Esophagus muscularis mucosa (tissue), 4 donors: ENCODE results near the gene MAN1C1. TPM values are rescaled to one million over a fixed set of nuclear protein-coding genes. Genes with fewer than 3 reads are reported as not detected.
A peak's percentile ranks its signal among the peaks of the same experiment; 100 is the strongest.

ENCODE experiments used
- DNase-seq: peaks from one replicate; pipeline ENCODE4 v3.0.0-alpha.2; 2017; ENCODE audit errors: extremely low spot score
- H3K27ac ChIP-seq, 4 donors: fragments of 200-600 bp; sonication (generic); replicated peaks in 1 of 4; 1 replicate in 3 of 4; 2 replicates in 1 of 4; pipeline ENCODE4 v1.5.1; 2016 to 2019; ENCODE audit warnings: mild to moderate bottlenecking in 1 of 4
- H3K27me3 ChIP-seq, 4 donors: fragments of 200-600 bp; sonication (generic); one replicate each; pipeline versions ENCODE4 v1.5.1 to v1.6.0; 2016 to 2019
- H3K36me3 ChIP-seq, 4 donors: fragments of 200-600 bp; sonication (generic); one replicate each; pipeline ENCODE4 v1.5.1; 2016 to 2019
- H3K4me1 ChIP-seq, 4 donors: fragments of 200-600 bp; sonication (generic); one replicate each; pipeline ENCODE4 v1.5.1; 2016 to 2019
- H3K4me3 ChIP-seq, 4 donors: fragments of 200-600 bp; sonication (generic); 1 replicate in 2 of 4; 2 replicates in 2 of 4; pipeline ENCODE4 v1.5.1; 2016 to 2019; ENCODE audit warnings: mild to moderate bottlenecking in 4 of 4, moderate library complexity in 1 of 4
- H3K9me3 ChIP-seq, 4 donors: fragments of 200-600 bp; sonication (generic); 1 replicate in 3 of 4; 2 replicates in 1 of 4; pipeline ENCODE4 v1.5.1; 2016 to 2019
- CTCF ChIP-seq, 3 experiments: fragments of 200-600 bp in 2 of 3; fragments of 450-650 bp in 1 of 3; sonication (generic) in 2 of 3; IDR thresholded peaks; one replicate each; pipeline ENCODE4 v1.5.1; 2017 to 2019; ENCODE audit warnings: antibody characterized with exemption in 3 of 3, mild to moderate bottlenecking in 2 of 3, moderate library complexity in 1 of 3
- EP300 ChIP-seq: sonication (generic); formaldehyde crosslinking; IDR thresholded peaks from one replicate; pipeline ENCODE4 v1.6.1; 2017; ENCODE audit warnings: antibody characterized with exemption
- POLR2A ChIP-seq: fragments of 450-650 bp; IDR thresholded peaks from one replicate; pipeline ENCODE4 v1.6.1; 2017; ENCODE audit warnings: antibody characterized with exemption, moderate library complexity, mild to moderate bottlenecking, low read depth
- POLR2AphosphoS5 ChIP-seq, 2 donors: sonication (generic); formaldehyde crosslinking; IDR thresholded peaks; one replicate each; pipeline ENCODE4 v1.6.1; 2017; ENCODE audit warnings: antibody characterized with exemption in 2 of 2
- WGBS: methylation state at CpG from one replicate; pipeline ENCODE4 v1.1.5; 2018; 5-methylcytosine and 5-hydroxymethylcytosine counted together
- intact Hi-C: fragments of 100-400 bp; cut with DNase I; formaldehyde crosslinking; loops from one replicate; pipeline ENCODE4 v1.15.1; 2023
- total RNA-seq, 4 donors: library from RNA; depleted of rRNA; stranded (reverse); fragments of >200 nt; gene quantifications; one replicate each; pipeline versions ENCODE4 v1.1.0 to v1.2.1, GENCODE V29; 2016

Gene MAN1C1
- total RNA-seq, 4 donors from 2014 or later, result 20.2 to 22.8 (median 20.7) TPM

- H3K4me3 ChIP-seq, result no peak overlapping the region
- intact Hi-C loops, result no loop called here
Measured at GRCh38 chr1:25572708-25573590, 43.6 kb upstream of the MAN1C1 start.

DNA sequence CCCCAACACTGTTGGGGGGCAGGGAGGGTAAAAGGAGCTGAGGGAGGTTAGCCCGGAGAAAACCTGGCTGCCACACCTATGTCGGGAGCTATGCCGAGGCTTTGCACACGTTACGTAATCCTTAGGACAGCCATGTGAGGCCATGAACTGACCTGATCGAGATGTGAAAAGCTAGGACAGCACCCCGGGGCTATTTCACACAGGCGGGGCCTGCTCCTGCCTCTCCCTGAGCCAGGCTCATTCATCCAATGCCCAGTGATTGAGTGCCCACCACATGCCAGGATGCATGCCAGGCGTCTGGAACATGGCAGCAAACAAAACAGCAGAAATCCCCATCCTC, 43.0 kb upstream of the MAN1C1 start:
- Histone ChIP-seq H3K9me3 (no peaks in the 10 kb centered on the region), H3K4me3 (no peak overlapping the region), H3K36me3 (no peaks in the 10 kb centered on the region), H3K27me3 (no peaks in the 10 kb centered on the region), H3K27ac (no peak overlapping the region), H3K4me1 (peaks cover 13 to 22% (median 18%) of the 10 kb centered on the region in 4 donors)
- intact Hi-C loops, result no loop called here
- no peak for DNase-seq
- WGBS, result 83% methylated on average over 9 of the region's 9 CpGs
- TF ChIP-seq POLR2AphosphoS5 (IDR thresholded peaks at IDR 0.05) (no peak), EP300 (no peak), CTCF (IDR thresholded peaks at IDR 0.05) (no peak), POLR2A (no peak)

More at GRCh38 chr1:25572708-25573590, 43.6 kb upstream of the MAN1C1 start:
- no peaks in the 10 kb centered on the region for H3K36me3 ChIP-seq
- H3K27me3 ChIP-seq, result no peaks in the 10 kb centered on the region
- H3K9me3 ChIP-seq, result no peaks in the 10 kb centered on the region
- H3K27ac ChIP-seq, result no peak overlapping the region
- peak; percentile 48 to 81 (median 54) for TF ChIP-seq CTCF (IDR thresholded peaks at IDR 0.05)
- TF ChIP-seq POLR2AphosphoS5 (IDR thresholded peaks at IDR 0.05), result no peak
- whole genome bisulfite sequencing, result 53% methylated on average over 13 of the region's 18 CpGs
- H3K4me1 ChIP-seq, result peaks cover 19 to 28% (median 24%) of the 10 kb centered on the region in 4 donors
- DNase-seq, result no peak

- intact Hi-C loops, result no loop called here
- H3K9me3 ChIP-seq, result no peaks in the 10 kb centered on the region
- TF ChIP-seq CTCF (IDR thresholded peaks at IDR 0.05), result no peak
- TF ChIP-seq POLR2A, result no peak
- no peak for TF ChIP-seq POLR2AphosphoS5 (IDR thresholded peaks at IDR 0.05)
- TF ChIP-seq EP300, result no peak
- DNase-seq, result no peak
- no peaks in the 10 kb centered on the region for H3K27me3 ChIP-seq
- H3K36me3 ChIP-seq, result no peaks in the 10 kb centered on the region
- no peak overlapping the region for H3K4me3 ChIP-seq
- 83% methylated on average over 8 of the region's 8 CpGs for WGBS
- no peak overlapping the region for H3K27ac ChIP-seq
- H3K4me1 ChIP-seq, result peaks cover 9 to 18% (median 14%) of the 10 kb centered on the region in 4 donors
Measured at GRCh38 chr1:25573961-25574360, 42.6 kb upstream of the MAN1C1 start.

DNA sequence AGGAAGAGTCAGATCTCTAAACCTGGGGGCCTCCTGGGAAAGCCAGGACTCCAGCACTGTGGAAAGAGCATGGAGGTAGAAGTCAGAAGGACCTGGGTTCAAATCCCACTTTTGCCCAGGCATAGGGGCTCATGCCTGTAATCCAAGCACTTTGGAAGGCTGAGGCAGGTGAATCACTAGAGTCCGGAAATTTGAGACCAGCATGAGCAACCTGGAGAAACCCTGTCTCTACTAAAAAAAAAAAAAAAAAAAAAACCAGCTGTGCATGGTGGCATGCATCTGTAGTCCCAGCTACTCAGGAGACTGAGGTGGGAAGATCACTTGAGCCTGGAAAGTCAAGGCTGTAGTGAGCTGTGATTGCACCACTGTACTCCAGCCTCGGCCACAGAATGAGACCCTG, 41.4 kb upstream of the MAN1C1 start:
- H3K27ac ChIP-seq, result no peak overlapping the region
- intact Hi-C loops, result no loop called here
- no peaks in the 10 kb centered on the region for H3K27me3 ChIP-seq
- DNase-seq, result no peak
- no peak overlapping the region for H3K4me3 ChIP-seq
- H3K4me1 ChIP-seq, result peaks cover 9 to 11% (median 9%) of the 10 kb centered on the region in 4 donors
- WGBS, result 92% methylated on average over 2 of the region's 2 CpGs
- no peaks in the 10 kb centered on the region for H3K9me3 ChIP-seq
- no peak for TF ChIP-seq EP300
- TF ChIP-seq CTCF (IDR thresholded peaks at IDR 0.05), result no peak
- no peak for TF ChIP-seq POLR2A
- no peak for TF ChIP-seq POLR2AphosphoS5 (IDR thresholded peaks at IDR 0.05)
- H3K36me3 ChIP-seq, result no peaks in the 10 kb centered on the region
